ENCODE data around the gene ATCAY.

The ATCAY gene

DNA sequence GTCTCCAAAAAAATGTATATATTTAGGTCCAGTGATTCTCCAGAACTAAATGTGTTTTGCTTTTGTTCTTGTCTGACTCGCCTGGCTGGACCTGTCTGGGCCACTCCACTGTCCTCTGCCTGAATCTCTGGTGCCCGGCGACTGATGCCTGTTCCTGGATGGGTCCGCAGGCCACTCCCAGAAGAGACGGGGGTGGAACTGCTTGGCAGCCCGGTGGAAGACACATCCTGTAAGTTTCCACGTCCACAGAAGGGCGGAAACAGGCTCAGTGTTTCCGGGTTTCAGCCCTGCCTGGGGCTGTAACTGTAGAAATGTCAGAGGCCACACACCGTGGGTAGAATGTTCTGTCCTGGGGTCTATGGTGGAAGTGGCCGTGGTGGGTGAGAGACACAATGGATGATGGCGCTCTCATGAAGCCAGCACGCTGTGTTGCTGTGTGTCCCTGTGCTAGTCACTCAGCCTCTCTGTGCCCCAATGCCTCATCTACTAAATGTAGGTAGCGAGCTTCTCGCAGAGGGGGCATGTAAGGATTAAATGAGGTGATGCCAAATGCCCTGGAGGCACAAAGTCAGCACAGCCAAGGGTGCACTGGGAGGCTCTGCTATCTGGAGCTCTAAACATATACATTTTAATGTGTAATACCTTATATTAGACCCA is 22.0 kb downstream of the ATCAY start:
- H2AFZ ChIP-seq (ENCODE audit: low read depth, low read length), result no peak overlapping the region
- no peak overlapping the region for H3K9ac ChIP-seq (ENCODE audit: low read depth, low read length)
- DNase-seq (no peak), ATAC-seq (ENCODE audit: insufficient read depth, low read depth) (no peak)
- H3K4me1 ChIP-seq (ENCODE audit: insufficient read depth, low read length), result no peaks in the 10 kb centered on the region
- H4K20me1 ChIP-seq (ENCODE audit: insufficient read depth, low read length), result no peaks in the 10 kb centered on the region
- H3K9me3 ChIP-seq (ENCODE audit: insufficient read depth, low read length, severe bottlenecking), result no peaks in the 10 kb centered on the region
- H3K4me3 ChIP-seq (ENCODE audit: low read depth in 1 of 2, low read length in 2 of 2), result no peak overlapping the region
- no peaks in the 10 kb centered on the region for H3K79me2 ChIP-seq (ENCODE audit: insufficient read depth, low read length)
- H3K36me3 ChIP-seq (ENCODE audit: insufficient read depth, low read length), result no peaks in the 10 kb centered on the region
- no peak for TF ChIP-seq EZH2 (IDR thresholded peaks at IDR 0.05; ENCODE audit: borderline replicate concordance, low read depth, low read length, severe bottlenecking)
- TF ChIP-seq, protein P1, sequence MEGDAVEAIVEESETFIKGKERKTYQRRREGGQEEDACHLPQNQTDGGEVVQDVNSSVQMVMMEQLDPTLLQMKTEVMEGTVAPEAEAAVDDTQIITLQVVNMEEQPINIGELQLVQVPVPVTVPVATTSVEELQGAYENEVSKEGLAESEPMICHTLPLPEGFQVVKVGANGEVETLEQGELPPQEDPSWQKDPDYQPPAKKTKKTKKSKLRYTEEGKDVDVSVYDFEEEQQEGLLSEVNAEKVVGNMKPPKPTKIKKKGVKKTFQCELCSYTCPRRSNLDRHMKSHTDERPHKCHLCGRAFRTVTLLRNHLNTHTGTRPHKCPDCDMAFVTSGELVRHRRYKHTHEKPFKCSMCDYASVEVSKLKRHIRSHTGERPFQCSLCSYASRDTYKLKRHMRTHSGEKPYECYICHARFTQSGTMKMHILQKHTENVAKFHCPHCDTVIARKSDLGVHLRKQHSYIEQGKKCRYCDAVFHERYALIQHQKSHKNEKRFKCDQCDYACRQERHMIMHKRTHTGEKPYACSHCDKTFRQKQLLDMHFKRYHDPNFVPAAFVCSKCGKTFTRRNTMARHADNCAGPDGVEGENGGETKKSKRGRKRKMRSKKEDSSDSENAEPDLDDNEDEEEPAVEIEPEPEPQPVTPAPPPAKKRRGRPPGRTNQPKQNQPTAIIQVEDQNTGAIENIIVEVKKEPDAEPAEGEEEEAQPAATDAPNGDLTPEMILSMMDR (IDR thresholded peaks at IDR 0.05; ENCODE audit: borderline replicate concordance, extremely low read depth, low read length, poor library complexity, severe bottlenecking), result no peak
- H3K4me2 ChIP-seq (ENCODE audit: insufficient read depth, low read length), result no peak overlapping the region
- H3K27me3 ChIP-seq (ENCODE audit: insufficient read depth, low read length, poor library complexity), result no peaks in the 10 kb centered on the region
- H3K27ac ChIP-seq (ENCODE audit: low read length), result no peak overlapping the region

DNA sequence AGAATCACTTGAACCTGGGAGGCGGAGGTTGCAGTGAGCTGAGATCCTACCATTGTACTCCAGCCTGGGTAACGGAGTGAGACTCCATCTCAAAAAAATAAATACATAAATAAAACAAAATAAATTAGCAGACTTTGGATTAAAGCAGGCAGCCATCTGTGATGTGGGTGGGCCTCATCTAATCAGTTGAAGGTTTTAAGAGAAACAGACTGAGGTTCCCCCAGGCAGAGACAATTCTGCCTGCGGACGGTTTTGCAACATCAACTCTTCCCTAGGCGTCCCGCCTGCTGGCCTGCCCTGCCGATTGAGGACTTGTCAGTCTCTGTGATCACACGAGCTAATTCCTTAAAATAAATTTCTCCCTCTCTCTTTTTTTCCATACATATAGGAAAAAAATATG is 23.7 kb downstream of the ATCAY start:
- no peak for TF ChIP-seq EZH2 (IDR thresholded peaks at IDR 0.05; ENCODE audit: borderline replicate concordance, low read depth, low read length, severe bottlenecking)
- TF ChIP-seq, protein P1 (IDR thresholded peaks at IDR 0.05; ENCODE audit: borderline replicate concordance, extremely low read depth, low read length, poor library complexity, severe bottlenecking), result no peak
- no peaks in the 10 kb centered on the region for H3K36me3 ChIP-seq (ENCODE audit: insufficient read depth, low read length)
- H3K4me2 ChIP-seq (ENCODE audit: insufficient read depth, low read length), result no peak overlapping the region
- H2AFZ ChIP-seq (ENCODE audit: low read depth, low read length), result no peak overlapping the region
- no peaks in the 10 kb centered on the region for H3K4me1 ChIP-seq (ENCODE audit: insufficient read depth, low read length)
- no peak overlapping the region for H3K27ac ChIP-seq (ENCODE audit: low read length)
- no peaks in the 10 kb centered on the region for H4K20me1 ChIP-seq (ENCODE audit: insufficient read depth, low read length)
- no peak for DNase-seq
- H3K27me3 ChIP-seq (ENCODE audit: insufficient read depth, low read length, poor library complexity), result no peaks in the 10 kb centered on the region
- H3K9me3 ChIP-seq (ENCODE audit: insufficient read depth, low read length, severe bottlenecking), result no peaks in the 10 kb centered on the region
- H3K4me3 ChIP-seq (ENCODE audit: low read depth in 1 of 2, low read length in 2 of 2), result no peak overlapping the region
- H3K79me2 ChIP-seq (ENCODE audit: insufficient read depth, low read length), result no peaks in the 10 kb centered on the region
- no peak for ATAC-seq (ENCODE audit: insufficient read depth, low read depth)
- H3K9ac ChIP-seq (ENCODE audit: low read depth, low read length), result no peak overlapping the region

DNA sequence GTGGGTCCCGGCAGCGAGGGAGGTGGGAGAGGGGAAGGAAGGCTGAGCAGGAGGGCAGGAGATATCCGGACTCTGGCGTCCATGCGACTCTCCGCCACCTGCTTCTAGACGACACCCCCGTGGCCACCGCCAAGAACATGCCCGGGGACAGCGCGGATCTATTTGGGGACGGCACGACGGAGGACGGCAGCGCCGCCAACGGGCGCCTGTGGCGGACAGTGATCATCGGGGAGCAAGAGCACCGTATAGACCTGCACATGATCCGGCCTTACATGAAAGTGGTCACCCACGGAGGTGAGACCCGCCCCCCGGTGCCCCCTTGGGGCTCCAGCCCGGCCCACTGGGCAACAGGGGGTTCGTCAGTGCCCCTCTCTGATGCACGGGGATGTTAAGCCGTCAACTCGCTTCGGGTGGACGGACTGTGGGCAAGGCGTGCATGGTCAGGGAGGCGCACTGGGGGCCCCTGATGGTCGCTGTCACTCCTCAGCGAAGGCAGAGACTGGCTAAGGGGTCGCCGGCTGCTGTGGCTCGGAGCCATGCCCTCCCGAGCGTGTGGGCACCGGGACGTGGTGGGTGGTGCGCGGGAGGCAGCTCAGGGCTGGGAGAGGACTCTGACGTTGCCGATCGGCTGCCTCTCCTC is 27.3 kb downstream of the ATCAY start:
- H3K9me3 ChIP-seq (ENCODE audit: insufficient read depth, low read length, severe bottlenecking), result peaks cover 2% of the 10 kb centered on the region
- H3K79me2 ChIP-seq (ENCODE audit: insufficient read depth, low read length), result no peaks in the 10 kb centered on the region
- H3K4me1 ChIP-seq (ENCODE audit: insufficient read depth, low read length), result no peaks in the 10 kb centered on the region
- H3K4me3 ChIP-seq (ENCODE audit: low read depth in 1 of 2, low read length in 2 of 2), result no peak overlapping the region
- H3K27me3 ChIP-seq (ENCODE audit: insufficient read depth, low read length, poor library complexity), result no peaks in the 10 kb centered on the region
- ATAC-seq (ENCODE audit: insufficient read depth, low read depth), result no peak
- no peaks in the 10 kb centered on the region for H4K20me1 ChIP-seq (ENCODE audit: insufficient read depth, low read length)
- H3K27ac ChIP-seq (ENCODE audit: low read length), result no peak overlapping the region
- no peaks in the 10 kb centered on the region for H3K36me3 ChIP-seq (ENCODE audit: insufficient read depth, low read length)
- H3K9ac ChIP-seq (ENCODE audit: low read depth, low read length), result no peak overlapping the region
- DNase-seq, result no peak
- H2AFZ ChIP-seq (ENCODE audit: low read depth, low read length), result no peak overlapping the region
- TF ChIP-seq EZH2 (IDR thresholded peaks at IDR 0.05; ENCODE audit: borderline replicate concordance, low read depth, low read length, severe bottlenecking), result no peak
- TF ChIP-seq, protein P1 (IDR thresholded peaks at IDR 0.05; ENCODE audit: borderline replicate concordance, extremely low read depth, low read length, poor library complexity, severe bottlenecking), result no peak
- no peak overlapping the region for H3K4me2 ChIP-seq (ENCODE audit: insufficient read depth, low read length)
